Measurements from ENCODE around the gene SAP30.
A peak's percentile ranks its signal among the peaks of the same experiment; 100 is the strongest.

SAP30 gene

DNA sequence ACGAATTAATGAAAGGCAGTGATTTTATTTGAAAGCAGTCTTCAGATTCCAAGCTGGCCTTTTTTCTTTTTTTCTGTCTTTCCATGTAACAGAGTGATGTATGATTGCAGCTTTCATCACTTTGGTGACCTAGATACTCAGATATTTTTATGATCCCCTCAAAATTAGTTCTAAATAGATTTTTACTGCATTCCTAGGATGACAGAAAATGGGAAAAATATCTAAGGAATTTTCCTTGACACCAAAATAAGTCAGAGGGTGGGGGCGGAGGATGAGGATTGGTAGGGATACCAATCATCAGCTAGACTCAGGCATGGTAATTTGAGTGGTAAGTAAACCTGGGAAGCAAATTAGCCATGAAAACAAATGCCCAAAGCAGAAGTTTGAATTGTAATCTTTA is 24.7 kb upstream of the SAP30 start:
- H3K4me3 ChIP-seq (ENCODE audit: low read length) = no peak overlapping the region
- no peak for DNase-seq (ENCODE audit: low read depth)
- TF ChIP-seq, protein P1, sequence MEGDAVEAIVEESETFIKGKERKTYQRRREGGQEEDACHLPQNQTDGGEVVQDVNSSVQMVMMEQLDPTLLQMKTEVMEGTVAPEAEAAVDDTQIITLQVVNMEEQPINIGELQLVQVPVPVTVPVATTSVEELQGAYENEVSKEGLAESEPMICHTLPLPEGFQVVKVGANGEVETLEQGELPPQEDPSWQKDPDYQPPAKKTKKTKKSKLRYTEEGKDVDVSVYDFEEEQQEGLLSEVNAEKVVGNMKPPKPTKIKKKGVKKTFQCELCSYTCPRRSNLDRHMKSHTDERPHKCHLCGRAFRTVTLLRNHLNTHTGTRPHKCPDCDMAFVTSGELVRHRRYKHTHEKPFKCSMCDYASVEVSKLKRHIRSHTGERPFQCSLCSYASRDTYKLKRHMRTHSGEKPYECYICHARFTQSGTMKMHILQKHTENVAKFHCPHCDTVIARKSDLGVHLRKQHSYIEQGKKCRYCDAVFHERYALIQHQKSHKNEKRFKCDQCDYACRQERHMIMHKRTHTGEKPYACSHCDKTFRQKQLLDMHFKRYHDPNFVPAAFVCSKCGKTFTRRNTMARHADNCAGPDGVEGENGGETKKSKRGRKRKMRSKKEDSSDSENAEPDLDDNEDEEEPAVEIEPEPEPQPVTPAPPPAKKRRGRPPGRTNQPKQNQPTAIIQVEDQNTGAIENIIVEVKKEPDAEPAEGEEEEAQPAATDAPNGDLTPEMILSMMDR (conservative IDR thresholded peaks at IDR 0.05; ENCODE audit: low read depth, low read length) = no peak

DNA sequence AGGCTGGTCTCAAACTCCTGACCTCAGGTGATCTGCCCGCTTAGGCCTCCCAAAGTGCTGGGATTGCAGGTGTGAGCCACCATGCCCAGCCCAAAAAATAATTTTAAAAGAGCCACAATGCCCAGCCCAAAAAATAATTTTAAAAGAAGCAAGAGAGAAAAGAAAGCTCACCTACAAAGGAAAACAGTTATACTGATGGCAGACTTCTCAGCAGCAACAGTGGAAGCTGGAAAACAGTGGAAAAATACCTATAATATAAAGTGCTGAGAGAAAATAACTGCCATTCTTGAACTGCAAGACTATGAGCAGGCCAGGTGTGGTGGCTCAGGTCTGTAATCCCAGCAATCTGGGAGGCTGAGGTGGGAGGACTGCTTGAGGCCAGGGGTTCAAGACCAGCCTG is 23.3 kb upstream of the SAP30 start:
- DNase-seq (ENCODE audit: low read depth) = no peak
- H3K4me3 ChIP-seq (ENCODE audit: low read length) = no peak overlapping the region
- TF ChIP-seq, protein P1 (conservative IDR thresholded peaks at IDR 0.05; ENCODE audit: low read depth, low read length) = no peak

DNA sequence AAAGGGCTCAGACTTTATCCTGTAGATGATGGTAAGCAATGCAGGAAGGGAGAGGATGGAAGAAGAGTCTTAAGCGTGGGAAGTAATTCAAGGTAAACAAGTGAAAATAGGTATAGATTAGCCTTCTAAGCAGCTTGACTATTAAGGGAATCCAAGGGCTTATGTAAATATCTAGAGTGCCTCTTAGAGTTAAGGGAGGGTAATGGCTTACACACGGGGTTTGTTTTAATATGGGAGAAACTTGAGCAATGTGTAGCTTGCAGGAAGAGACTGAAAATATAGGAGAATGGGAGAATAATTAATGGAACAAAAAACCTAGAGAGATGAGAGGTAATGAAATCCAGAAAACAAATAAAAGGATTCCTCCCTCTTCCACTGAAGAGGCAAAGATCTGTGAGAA is 12.8 kb upstream of the SAP30 start:
- no peak for DNase-seq (ENCODE audit: low read depth)
- H3K4me3 ChIP-seq (ENCODE audit: low read length) = no peak overlapping the region
- TF ChIP-seq, protein P1 (conservative IDR thresholded peaks at IDR 0.05; ENCODE audit: low read depth, low read length) = no peak

DNA sequence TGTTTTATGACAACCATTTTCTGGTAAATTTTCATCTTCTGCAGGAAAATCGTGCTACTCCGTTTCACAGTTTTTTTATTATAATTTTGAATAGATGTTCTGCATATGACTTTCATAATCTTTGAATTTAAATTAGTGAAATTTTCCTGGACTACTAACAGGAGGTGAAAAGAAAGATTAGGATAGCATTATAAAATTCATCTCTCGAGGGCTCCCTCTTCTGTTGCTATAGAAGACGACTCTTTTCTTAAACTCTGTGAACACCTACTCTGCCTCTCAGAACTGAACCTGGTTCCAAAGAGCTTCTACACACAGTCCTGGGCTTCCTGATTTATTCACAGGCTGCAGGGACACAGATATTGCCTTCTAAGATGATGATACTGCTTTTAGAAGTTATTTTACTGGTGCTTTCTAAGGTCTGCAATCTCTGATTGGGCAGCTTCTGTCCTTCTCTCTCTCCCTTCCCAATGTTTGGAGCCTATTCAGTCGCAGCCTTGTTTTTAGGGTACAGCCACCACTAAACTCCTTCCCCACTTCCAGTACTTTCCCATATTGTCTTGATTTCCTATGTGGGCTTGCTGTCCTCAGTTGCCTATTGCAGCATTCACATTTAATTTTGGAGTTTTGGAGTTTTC is 10.1 kb upstream of the SAP30 start:
- TF ChIP-seq, protein P1 (conservative IDR thresholded peaks at IDR 0.05; ENCODE audit: low read depth, low read length) = peak; percentile 44
- DNase-seq (ENCODE audit: low read depth) = no peak
- H3K4me3 ChIP-seq (ENCODE audit: low read length) = no peak overlapping the region

DNA sequence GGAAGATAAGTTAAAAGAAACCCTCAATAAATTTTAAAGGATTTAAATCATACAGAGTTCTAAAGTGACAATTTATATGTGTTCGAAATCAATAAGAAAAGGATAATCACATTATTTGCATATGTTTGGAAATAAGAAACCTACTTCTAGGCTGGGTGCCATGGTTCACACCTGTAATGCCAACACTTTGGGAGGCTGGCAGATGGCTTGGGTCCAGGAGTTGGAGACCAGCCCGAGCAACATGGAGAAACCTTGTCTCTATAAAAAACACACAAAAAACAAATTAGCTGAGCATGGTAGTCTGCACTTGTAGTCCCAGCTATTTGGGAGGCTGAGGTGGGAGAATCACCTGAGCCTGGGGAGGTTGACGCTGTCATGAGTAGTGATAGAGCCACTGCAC is 8.1 kb upstream of the SAP30 start:
- H3K4me3 ChIP-seq (ENCODE audit: low read length) = no peak overlapping the region
- TF ChIP-seq, protein P1 (conservative IDR thresholded peaks at IDR 0.05; ENCODE audit: low read depth, low read length) = no peak
- DNase-seq (ENCODE audit: low read depth) = no peak

DNA sequence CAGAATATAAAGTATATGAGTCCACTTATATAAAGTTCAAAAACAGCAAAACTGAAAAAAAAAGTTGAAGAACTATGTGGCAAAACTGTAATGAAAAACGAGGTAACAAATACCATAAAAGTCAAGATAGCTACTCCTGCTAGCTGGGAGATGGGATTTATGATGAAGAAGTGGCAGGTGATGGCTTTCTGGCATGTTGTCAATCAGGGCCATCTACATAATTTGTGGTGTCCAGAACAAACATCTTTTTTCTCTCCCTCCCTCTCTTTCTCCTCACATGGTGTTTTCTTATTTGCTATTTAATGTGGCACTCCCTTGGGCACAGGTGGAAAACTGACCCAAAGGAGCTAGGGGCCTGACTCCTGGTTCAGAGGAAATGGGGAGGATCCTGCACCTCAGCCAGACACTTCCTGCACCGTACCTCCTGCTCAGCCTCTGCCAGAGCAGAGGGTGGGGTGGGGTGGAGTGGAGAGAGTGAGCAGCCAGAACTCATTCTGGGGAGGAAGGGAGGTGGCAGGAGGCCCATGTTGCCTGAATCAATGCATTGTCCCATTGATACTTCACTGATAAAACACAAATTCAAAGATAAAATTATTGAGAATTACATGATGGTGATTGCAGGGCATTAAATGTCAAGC is 5.3 kb upstream of the SAP30 start:
- no peak overlapping the region for H3K4me3 ChIP-seq (ENCODE audit: low read length)
- TF ChIP-seq, protein P1 (conservative IDR thresholded peaks at IDR 0.05; ENCODE audit: low read depth, low read length) = no peak
- no peak for DNase-seq (ENCODE audit: low read depth)

DNA sequence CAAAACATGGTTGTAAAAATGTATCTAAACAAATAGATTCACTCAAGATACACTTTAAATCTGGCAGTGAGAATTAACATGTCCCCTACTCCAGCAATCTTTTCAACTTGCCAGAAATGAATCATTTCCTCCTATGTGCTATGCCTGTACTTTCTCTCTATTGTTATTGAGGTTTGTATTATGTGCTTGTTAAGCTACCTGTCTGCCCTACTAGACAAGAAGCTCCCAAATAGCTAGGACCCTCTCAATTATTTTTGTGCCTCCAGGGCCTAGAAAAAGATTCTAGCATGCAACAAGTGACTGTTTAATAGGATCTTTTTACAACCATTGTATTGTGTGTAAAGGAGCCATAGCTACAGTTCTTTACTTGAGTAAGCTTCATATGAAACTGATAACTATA is 3.5 kb upstream of the SAP30 start:
- no peak for DNase-seq (ENCODE audit: low read depth)
- no peak overlapping the region for H3K4me3 ChIP-seq (ENCODE audit: low read length)
- TF ChIP-seq, protein P1 (conservative IDR thresholded peaks at IDR 0.05; ENCODE audit: low read depth, low read length) = no peak

All from retinal pigment epithelial cell (primary cell).